GM18517 (cell line): ENCODE data around the gene YPEL5.
A peak's percentile ranks its signal among the peaks of the same experiment; 100 is the strongest.

Experiments
- ATAC-seq: cut with Tn5 transposase; IDR thresholded peaks from one replicate; pipeline ENCODE4 v1.9.1; 2021; ENCODE audit warnings: mild to moderate bottlenecking, moderate library complexity; ENCODE audit not compliant: unreplicated experiment

YPEL5 gene

DNA sequence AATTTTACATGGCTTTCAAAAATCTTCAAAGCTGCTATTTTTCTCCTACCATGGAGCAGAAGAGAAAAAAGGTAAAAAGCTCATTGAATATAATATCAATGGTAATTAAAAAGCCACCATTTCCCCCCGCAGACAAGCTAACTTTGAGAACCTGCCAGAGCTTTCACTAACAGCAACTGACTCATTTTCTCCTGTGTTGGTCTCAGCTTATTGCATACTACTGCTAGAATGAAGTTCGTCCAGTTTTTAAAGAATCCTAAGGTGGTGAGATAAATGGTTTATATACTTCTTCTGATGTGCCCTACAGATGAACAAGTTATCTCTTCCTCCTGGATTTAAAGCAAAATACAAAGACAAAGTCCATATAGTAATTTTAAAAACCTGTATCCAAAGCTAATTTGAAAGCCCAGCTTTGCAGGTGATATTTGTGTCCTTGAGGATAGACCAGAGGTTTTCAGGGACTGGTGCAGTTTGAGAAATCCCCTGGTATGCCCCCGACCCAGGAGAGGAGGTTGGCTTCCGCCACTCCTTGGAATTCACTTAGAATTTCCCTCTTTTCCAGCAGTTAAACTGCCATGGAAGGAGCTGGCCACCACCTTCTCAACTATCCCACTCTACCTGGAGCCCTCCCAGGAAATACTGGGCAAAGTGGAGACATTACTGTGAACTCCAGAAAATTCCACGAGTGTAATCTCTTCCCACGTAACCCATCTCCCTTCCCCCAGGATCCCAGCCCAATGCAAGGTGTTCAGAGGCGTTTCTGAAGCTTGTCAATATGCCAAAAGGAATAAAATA is 17.5 kb downstream of the YPEL5 start:
- ATAC-seq, result no peak

DNA sequence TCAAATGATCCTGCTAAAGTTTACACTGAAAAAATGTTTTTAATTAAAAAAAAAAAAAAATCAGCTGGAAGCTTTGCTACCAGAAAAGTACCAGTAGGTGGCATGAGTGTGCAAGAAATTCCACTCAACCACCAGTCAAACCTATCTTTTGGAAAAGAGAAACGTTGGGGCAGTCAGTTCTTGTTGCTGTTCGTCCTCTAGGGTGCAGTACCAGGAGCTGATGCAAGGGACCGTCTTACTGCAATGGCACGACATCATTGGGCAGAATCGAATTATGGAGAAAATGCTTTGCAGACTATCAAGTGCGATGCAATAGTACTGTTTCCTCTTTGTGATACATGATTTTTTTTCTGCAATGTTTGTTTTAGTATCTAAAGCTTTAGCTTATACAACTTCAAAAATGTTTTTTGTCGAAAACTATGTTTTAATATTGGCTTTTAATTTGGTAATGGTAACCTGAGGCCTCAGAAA is 18.3 kb downstream of the YPEL5 start:
- ATAC-seq, result peak; percentile 91

DNA sequence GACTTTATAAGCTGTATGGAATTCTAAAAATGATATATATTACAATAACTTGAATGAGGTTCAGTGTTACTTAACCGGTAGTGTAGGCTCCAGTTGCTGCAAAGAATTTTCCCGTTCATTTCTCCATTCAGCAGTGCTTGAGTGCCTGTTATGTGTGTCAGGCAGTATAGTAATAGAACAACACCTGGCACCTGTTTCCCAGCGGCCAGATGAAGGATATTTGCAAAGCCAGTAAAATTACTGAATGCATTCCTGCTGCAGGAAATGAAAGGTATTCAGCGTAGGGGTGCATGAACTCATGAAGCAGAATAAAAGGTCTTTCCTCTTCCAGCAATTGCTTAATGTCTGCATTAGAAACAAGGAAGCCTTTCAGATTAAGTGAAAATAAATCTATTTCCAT is 18.8 kb downstream of the YPEL5 start:
- ATAC-seq, result no peak

DNA sequence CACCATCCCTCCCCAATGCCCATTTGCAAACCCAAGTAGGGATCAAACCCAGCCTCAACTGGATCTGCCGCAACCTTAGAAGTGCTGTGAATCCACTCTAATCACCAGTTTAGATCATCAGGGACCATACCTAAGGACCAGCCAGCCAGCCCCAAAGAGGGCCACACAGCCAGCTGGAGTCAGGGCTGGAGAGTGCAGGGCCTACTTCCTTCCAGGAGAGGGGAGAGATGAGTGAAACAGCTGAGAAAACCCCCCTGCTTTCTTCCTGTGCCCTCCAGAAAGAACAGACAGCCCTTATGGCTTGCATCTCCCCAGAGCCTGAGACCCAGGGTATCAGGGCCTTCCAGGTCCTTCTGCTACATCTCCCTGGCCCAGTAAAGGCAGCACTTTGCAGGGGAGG is 25.8 kb downstream of the YPEL5 start:
- ATAC-seq, result no peak

DNA sequence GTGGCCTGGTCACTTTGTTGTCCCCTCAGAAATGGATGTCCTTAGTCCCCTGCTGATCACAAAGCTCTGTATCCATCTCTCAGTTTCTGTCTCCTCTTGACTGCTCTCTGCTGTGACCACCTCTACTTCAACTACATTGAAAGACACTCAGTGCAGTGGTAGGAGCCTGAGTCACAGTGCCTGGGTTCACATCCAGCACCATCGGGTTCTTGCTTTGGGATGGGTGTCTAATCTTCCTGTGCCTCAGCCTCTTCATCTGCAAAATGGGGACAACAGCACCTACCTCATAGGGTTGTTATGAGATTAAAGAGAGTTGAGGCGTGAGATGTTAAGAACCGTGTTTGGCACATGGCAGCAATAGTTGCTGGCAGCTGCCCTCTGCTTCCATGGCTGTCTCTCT is 30.6 kb downstream of the YPEL5 start:
- ATAC-seq, result no peak

DNA sequence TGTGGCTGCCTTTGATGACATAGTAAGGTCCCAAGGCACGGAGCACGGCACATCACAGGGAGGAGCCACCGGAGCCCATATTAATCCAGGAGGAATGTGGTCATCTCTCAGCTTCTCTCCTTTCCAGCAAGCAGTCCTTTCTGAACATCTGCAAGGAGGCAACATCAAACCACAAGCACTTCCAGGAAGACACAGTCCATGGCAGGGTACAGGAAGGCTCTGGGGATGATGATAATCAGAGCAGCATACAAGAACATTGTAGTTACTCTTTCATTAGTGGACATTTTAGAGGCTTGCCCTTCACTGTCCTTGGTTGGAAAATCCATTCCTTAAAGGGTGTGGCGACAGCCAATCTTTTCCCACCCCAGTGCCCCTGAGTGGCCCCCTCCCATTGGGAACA is 31.1 kb downstream of the YPEL5 start:
- ATAC-seq, result no peak

DNA sequence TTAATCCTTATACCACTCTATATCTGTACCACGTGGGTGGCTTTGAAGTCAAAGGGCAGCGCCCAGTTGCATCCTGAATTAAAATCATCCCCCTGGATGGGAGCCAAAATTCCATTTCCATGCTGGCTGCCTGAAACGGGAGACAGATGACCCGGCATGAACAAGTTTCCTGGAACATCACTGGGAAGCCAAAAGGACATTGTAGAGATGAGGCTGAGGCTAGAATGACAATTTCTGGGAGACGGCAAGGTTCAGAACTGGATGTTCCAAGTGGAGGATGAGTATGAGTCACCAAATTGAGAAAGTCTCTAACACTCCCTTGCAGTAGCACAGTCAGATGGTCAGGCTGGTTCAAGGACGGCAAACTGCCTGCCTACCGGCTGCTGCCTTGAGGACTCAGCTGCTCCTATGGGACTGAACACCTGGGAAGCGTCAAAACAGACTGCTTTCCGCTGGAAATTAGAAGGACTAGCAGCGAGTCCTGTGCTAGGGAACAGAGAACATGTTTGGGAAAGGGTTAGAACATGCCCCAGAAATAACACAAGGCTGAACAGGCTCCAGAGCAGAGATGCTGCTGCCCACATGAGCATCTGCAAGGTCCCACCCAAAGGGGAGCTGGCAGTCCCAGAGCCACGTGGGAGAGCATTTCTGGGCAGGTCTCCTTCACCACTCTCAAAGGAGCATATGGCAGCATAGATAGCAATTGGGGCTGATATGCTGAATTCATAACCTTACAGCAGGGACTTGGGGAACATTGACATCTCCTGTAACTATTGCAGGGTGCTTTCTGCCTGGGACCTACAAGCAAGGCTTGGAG is 32.0 kb downstream of the YPEL5 start:
- ATAC-seq, result no peak

DNA sequence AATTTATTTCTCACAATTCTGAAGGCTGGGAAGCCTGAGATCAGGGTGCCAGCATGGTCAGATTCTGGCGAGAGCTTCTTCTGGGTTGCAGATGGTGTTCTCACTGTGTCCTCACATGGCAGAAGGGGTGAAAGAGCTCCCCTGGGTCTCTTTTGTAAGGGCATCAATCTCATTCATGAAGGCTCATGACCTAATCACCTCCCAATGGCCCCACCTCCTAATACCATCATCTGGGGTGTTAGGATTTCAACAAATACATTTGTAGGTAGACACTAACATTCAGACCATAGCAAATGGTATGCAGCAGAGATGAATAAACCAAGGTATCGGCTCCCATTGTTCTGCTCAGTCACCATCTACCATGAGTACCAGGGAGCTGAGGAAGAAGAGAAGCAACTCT is 32.7 kb downstream of the YPEL5 start:
- ATAC-seq, result no peak

DNA sequence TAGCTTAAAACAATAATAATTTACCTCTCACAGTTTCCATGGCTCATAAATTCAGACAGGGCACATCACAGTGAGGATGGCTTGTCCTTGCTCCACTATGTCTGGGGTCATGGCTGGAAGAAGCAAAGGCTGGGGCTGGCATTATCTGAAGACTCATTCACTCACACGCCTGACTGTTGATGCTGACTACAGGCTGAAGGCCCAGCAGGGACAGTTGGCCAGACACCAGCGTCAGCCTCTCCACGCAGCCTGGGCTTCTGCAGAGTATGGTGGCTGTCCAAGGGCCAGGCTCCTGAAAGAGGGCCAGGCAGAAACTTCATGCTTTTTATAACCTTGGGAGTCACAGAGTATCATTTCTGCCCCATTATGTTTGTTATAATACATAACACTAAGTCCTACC is 33.4 kb downstream of the YPEL5 start:
- ATAC-seq, result no peak

DNA sequence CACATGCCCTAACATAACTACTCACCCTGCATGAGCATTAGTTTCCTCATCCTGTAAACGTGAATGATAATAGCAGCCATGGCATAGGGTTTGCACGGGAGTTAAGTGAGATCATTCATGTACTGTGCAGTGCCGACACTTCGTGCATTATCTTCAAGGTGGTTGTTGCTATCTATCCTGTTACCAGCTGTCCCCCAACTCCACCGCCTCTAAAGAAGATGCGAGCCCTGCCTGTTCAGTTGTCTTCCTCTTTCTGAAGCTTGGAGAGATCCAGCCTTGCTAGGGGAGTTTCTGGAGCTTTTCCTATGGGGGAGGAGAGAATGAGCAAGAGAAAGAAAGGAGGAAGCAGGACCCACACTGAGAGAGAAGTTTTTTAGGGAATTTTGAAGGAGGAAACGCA is 34.4 kb downstream of the YPEL5 start:
- no peak for ATAC-seq

DNA sequence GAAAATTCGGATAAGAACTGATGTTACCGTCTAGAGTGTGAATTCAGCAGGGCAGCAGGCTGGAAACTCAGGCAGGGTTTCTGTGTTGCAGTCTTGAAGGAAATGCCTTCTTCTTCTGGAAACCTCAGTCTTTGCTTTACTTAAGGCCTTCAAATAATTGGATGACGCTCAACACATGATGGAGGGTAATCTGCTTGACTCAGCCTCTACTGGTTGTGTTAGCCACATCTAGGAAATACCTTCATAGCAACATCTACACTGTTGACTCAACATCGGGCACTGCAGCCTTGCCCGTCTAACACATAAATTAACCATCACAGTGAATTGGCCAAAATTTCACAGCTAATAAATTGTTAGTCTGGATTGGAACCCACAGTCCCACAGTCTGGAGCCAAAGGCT is 37.2 kb downstream of the YPEL5 start:
- ATAC-seq, result no peak

DNA sequence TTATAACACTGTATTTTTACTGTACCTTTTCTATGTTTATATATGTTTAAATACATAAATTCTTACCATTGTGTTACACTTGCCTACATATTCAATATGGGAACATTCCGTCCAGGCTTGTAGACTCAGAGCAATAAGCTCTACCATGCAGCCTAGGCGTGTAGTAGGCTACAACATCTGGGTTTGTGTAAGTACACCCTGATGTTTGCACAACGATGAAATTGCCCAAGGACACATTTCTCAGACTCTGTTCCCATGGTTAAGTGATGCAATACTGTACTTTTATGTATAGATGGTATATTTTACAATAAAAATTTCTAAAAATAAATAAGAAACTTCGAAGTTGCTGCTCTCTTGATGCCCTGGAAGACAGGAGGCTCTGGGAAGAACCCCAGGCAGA is 38.4 kb downstream of the YPEL5 start:
- ATAC-seq, result no peak

DNA sequence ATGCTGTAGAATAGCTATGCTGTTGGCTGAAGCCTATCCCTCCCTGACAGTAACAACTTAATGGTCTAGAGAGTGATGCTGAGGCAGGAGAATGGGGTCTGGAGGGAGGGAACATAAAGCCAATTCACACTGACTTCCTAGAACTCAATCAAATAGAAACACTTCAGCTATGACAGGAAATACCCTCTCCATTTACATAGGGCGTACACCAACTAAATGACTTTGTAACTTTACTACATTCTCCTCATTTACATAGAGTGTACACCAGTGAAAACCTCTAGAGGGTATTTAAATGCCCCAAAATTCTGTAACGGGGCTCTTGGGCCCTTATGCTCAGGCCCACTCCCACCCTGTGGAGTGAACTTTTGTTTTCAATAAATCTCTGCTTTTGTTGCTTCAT is 41.5 kb downstream of the YPEL5 start:
- no peak for ATAC-seq

DNA sequence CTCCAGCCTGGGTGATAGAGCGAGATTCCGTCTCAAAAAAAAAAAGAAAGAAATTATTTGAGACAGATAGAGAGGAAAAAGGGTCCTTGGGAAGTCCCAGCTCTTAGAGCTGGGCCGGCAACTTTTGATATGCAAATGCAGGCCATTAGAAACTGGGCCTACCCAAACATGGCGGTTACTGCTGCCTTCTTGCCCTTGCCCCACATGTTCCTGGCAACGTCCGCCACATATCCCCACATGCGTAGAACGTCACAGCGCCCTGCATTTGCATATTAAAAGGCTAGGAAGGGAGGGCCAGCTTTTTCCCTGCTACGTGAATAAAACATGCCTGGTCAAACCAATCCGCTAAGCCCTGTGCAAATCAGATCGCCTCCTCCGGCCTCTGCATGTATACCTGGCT is 43.8 kb downstream of the YPEL5 start:
- no peak for ATAC-seq

DNA sequence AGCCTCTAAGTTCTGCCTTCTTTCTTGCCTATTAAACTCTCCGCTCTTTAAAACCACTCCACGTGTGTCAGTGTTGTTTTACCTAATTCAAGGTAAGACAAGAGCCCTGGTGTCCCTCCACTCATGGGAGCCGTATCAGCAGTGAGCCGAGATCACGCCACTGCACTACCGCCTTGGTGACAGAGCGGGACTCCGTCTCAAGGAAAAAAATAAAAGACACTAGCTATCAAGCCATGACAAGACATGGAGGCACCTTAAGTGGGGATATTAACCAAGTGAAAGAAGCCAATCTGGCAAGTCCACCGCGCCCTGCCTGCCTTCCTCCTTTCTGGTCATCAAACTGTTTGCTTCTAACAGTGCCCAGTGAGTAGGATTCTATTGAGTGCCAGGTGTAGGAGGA is 44.3 kb downstream of the YPEL5 start:
- no peak for ATAC-seq

DNA sequence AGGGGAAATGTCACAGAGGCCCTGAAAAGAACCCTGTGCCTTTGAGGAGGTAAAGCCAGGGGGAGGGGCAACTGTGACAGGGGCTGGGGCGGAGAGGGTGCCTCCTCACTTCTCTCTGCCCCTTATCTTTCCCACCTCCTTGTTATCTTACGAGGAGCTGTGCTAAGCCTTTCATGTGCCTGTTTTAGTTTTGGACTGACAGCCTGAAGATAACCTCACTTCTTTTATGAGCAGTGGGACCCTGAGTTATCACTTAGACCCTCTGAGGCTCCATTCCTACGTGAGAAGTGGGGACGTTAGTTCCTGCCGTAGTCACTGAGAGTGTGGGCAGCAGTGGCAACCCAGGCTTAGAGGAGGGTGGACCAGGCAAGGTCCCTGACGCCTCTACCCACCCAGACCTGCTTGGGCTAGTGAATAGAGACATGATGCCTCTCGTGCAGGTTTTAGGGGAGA is 45.0 kb downstream of the YPEL5 start:
- no peak for ATAC-seq

DNA sequence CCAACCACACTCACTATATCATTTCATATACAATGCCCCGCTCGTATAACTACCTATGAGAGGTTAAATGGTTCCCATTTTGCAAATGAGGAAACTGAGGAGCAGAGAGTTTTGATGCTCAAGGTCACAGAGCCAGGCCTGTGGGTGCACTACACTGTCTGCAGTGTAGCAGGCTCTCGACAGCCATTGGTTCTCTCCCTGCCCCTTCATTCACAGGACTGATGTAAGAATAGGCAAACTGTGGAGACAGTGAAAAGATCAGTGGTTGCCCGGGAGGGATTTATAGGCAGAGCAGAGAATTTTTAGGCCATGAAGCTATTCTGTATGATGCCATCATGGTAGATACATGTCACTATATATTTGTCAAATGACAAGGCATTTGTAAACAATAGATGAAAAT is 45.5 kb downstream of the YPEL5 start:
- no peak for ATAC-seq

DNA sequence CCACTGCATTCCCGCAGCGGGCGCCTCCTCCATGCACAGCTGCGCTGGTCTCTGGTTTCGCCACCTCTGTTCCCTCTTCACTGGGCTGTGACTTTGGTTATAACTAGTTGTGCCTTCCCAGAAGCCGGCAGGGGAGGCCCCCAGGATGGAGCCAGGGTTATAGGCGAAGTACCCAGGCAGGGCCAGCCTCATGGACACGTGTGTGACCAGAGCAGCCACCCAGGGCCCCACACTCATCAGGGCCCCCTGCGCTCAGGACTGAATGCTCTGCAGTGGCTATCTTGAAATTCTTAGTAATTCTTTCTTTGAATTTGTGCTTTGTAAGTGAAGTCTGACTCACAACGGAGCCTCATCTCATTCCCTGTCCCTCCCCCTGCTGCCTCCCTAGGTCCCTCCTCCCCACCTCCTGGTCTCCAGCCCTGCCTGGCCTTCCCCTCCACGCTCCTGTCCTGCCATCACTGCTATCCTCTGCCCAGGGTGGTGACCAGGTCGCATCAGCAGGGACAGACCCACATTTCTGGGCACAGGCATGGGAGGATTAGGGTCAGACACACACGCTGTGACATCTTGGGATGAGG is 46.4 kb downstream of the YPEL5 start:
- no peak for ATAC-seq

DNA sequence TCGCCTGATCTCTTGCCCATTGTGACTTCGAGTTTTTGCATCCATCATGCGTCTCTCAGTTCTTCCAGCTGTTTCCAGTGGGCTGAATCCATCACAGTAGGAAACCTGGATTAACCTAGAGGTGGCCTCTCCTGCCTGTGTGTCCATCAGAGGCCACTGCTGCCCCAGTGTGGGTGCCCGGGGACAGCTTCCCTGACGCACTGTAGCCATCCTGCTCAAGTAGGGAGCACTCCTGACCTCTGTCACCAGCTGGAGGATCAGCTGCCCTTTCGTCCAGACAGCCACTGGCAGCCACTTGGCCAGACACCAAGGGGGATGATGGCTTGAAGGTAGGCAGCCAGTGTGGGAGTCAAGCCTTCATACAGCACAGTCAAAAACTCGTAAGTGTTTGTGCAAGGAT is 47.6 kb downstream of the YPEL5 start:
- no peak for ATAC-seq

DNA sequence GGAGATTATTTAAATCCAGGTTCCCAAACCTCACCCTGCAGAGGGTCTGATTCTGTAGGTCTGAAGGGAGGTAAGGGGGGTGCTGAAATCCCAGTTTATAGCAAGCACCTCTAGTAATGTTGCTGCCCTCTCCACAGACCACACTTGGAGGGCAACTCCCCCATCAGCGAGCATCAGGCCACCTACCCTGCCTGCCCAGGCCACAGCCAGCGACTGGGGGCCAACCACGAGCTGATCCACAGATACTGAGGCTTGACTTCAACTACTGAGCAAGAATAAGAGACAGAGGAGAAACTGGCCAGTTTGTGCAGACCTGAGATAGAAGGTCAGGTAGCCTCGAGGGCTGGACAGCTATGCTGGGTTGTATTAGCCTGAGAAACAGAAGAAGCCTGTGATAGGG is 48.2 kb downstream of the YPEL5 start:
- no peak for ATAC-seq

DNA sequence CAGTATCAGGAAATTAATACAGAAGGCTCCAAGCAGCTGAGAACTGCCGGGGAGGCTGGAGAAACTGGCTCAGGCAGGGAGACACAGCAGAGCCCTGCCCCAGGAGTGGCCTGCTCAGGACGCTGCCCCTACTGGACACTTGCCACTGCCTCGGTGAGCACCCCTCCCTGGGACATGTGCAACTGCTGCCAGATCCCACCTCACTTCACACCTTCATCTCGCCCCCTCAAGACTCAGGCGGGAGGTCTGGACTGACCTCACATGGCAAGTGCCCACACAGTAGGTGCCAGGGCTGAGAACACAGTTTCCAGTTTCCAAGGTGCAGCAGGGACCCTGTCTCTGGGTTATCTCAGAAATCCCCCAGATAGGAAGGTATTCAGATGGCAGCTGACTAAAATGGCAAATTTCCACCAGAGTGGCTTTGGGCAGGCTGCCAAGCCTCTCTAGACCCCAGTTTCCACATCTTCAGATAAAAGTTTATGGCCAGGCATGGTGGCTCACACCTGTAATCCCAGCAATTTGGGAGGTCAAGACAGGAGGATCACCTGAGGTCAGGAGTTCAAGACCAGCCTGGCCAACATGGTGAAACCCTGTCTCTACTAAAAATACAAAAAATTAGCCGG is 50.9 kb downstream of the YPEL5 start:
- no peak for ATAC-seq
